ENCODE results near the gene SIGLEC6. TPM values are rescaled to one million over a fixed set of nuclear protein-coding genes. Genes with fewer than 3 reads are reported as not detected.

The SIGLEC6 gene
- total RNA-seq, 2 donors from 2014 or later: 0.26 TPM; not detected in 1

GRCh38 chr19:51549533-51550324 is 18.3 kb upstream of the SIGLEC6 start:
- H3K9me3 ChIP-seq: no peaks in the 10 kb centered on the region
- DNase-seq (no peak), ATAC-seq (no peak)
- H3K4me3 ChIP-seq: no peak overlapping the region
- intact Hi-C loops (cut with DNase I): no loop called here
- 47 to 49% methylated on average over 8 of the region's 8 CpGs for WGBS, 2 donors
- TF ChIP-seq POLR2A (IDR thresholded peaks at IDR 0.05): no peak
- no peak for TF ChIP-seq CTCF (IDR thresholded peaks at IDR 0.05)
- no peaks in the 10 kb centered on the region for H3K36me3 ChIP-seq (replicated peaks in 1 of 2; ENCODE audit: insufficient read depth in 1 of 2, low read depth in 2 of 2)
- H3K27ac ChIP-seq: no peak overlapping the region
- no peaks in the 10 kb centered on the region for H3K4me1 ChIP-seq
- no peaks in the 10 kb centered on the region for H3K27me3 ChIP-seq

- Histone ChIP-seq H3K27ac (no peak overlapping the region), H3K4me3 (no peak overlapping the region), H3K27me3 (no peaks in the 10 kb centered on the region), H3K9me3 (no peaks in the 10 kb centered on the region), H3K4me1 (no peaks in the 10 kb centered on the region), H3K36me3 (replicated peaks in 1 of 2; ENCODE audit: insufficient read depth in 1 of 2, low read depth in 2 of 2) (no peaks in the 10 kb centered on the region)
- no peak for ATAC-seq
- no peak for DNase-seq
- TF ChIP-seq CTCF (IDR thresholded peaks at IDR 0.05) (no peak), POLR2A (IDR thresholded peaks at IDR 0.05) (no peak)
- 44 to 60% methylated on average over 4 of the region's 4 CpGs for WGBS, 2 donors
- intact Hi-C loops (cut with DNase I): no loop called here
These were observed 17.4 kb upstream of the SIGLEC6 start for GRCh38 chr19:51548891-51549305.

- TF ChIP-seq CTCF (IDR thresholded peaks at IDR 0.05) (no peak), POLR2A (IDR thresholded peaks at IDR 0.05) (no peak)
- no peaks in the 10 kb centered on the region for H3K4me1 ChIP-seq
- ATAC-seq (no peak), DNase-seq (no peak)
- intact Hi-C loops (cut with DNase I): no loop called here
- no peak overlapping the region for H3K4me3 ChIP-seq
- WGBS, 2 donors: 51 to 55% methylated on average over 5 of the region's 5 CpGs
- H3K27ac ChIP-seq: no peak overlapping the region
- H3K36me3 ChIP-seq (replicated peaks in 1 of 2; ENCODE audit: insufficient read depth in 1 of 2, low read depth in 2 of 2): no peaks in the 10 kb centered on the region
- no peaks in the 10 kb centered on the region for H3K27me3 ChIP-seq
- no peaks in the 10 kb centered on the region for H3K9me3 ChIP-seq
These were observed 16.8 kb upstream of the SIGLEC6 start for GRCh38 chr19:51548213-51548651.

- Histone ChIP-seq H3K27ac (no peak overlapping the region), H3K9me3 (no peaks in the 10 kb centered on the region), H3K4me3 (no peak overlapping the region), H3K36me3 (replicated peaks in 1 of 2; ENCODE audit: insufficient read depth in 1 of 2, low read depth in 2 of 2) (no peaks in the 10 kb centered on the region), H3K27me3 (no peaks in the 10 kb centered on the region), H3K4me1 (no peaks in the 10 kb centered on the region)
- TF ChIP-seq CTCF (IDR thresholded peaks at IDR 0.05) (no peak), POLR2A (IDR thresholded peaks at IDR 0.05) (no peak)
- DNase-seq (no peak), ATAC-seq (no peak)
- 17 to 24% methylated on average over 6 to 7 of the region's 7 CpGs for whole genome bisulfite sequencing, 2 donors
- intact Hi-C loops (cut with DNase I): no loop called here
These were observed 16.1 kb upstream of the SIGLEC6 start for GRCh38 chr19:51547397-51548212.

All from body of pancreas (tissue), 4 donors.